Measurements from ENCODE around the gene FRY. TPM values are rescaled to one million over a fixed set of nuclear protein-coding genes. Genes with fewer than 3 reads are reported as not detected.
"Not testable (repeated sequence)": the region's sequence is repeated elsewhere in the genome, so short reads cannot be mapped to it uniquely, and the experiment has no call there.

Gene FRY
- total RNA-seq, 1 donor from 2014 or later: 38.8 TPM

DNA sequence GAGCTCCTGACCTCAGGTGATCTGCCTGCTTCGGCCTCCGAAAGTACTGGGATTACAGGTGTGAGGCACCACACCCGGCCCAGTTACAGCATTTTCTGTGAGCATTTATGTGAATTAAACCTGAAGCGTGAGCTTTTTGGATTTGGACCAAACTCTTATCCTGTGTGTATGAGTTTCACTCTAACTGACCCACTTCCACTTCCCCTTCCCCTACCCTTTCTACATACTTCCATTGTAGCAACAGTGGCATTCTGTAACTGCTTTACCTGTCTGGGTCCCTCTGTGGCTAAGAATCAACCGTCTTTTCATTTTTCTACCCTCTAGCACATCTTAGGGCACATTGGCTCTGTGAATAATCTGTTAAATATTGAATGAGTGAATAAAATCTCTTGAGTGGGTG lies 16.2 kb downstream of the FRY start:
- DNase-seq (ENCODE audit: low spot score): no peak
- peaks cover 9% of the 10 kb centered on the region for H3K36me3 Mint-ChIP-seq (ENCODE audit: low read depth)
- H3K9me3 Mint-ChIP-seq (ENCODE audit: low read depth): no peaks in the 10 kb centered on the region
- H3K4me3 Mint-ChIP-seq (ENCODE audit: unreplicated experiment): no peak overlapping the region
- no peak overlapping the region for H3K27ac Mint-ChIP-seq (ENCODE audit: unreplicated experiment)
- TF ChIP-seq, protein P1, sequence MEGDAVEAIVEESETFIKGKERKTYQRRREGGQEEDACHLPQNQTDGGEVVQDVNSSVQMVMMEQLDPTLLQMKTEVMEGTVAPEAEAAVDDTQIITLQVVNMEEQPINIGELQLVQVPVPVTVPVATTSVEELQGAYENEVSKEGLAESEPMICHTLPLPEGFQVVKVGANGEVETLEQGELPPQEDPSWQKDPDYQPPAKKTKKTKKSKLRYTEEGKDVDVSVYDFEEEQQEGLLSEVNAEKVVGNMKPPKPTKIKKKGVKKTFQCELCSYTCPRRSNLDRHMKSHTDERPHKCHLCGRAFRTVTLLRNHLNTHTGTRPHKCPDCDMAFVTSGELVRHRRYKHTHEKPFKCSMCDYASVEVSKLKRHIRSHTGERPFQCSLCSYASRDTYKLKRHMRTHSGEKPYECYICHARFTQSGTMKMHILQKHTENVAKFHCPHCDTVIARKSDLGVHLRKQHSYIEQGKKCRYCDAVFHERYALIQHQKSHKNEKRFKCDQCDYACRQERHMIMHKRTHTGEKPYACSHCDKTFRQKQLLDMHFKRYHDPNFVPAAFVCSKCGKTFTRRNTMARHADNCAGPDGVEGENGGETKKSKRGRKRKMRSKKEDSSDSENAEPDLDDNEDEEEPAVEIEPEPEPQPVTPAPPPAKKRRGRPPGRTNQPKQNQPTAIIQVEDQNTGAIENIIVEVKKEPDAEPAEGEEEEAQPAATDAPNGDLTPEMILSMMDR (IDR thresholded peaks at IDR 0.05): no peak
- peaks cover 17% of the 10 kb centered on the region for H3K4me1 Mint-ChIP-seq (ENCODE audit: low read depth)
- H3K27me3 Mint-ChIP-seq (ENCODE audit: low read depth): no peaks in the 10 kb centered on the region

DNA sequence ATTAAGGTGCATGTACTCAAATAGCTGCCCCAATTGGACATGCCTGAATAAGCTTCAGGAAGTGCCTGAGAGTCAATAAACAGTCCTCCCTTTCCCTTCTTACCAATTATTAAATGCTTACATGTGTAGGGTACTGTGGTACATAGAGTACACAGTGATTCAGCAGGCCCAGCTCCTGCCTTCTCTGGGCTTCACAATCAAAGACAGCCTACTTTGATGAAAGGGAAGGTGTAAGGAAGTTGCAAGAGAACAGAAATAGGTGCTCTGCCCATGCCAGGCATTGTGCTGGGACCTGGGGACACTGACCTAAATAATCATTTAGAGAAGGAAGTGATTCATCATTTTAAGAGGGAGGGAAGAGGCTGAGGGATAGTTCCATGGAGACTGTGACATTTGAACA lies 17.2 kb downstream of the FRY start:
- no peaks in the 10 kb centered on the region for H3K9me3 Mint-ChIP-seq (ENCODE audit: low read depth)
- no peaks in the 10 kb centered on the region for H3K27me3 Mint-ChIP-seq (ENCODE audit: low read depth)
- no peak for DNase-seq (ENCODE audit: low spot score)
- peak overlapping the region; percentile 60 for H3K27ac Mint-ChIP-seq (ENCODE audit: unreplicated experiment)
- H3K4me3 Mint-ChIP-seq (ENCODE audit: unreplicated experiment): no peak overlapping the region
- H3K36me3 Mint-ChIP-seq (ENCODE audit: low read depth): peaks cover 8% of the 10 kb centered on the region
- TF ChIP-seq, protein P1 (IDR thresholded peaks at IDR 0.05): no peak
- peaks cover 17% of the 10 kb centered on the region for H3K4me1 Mint-ChIP-seq (ENCODE audit: low read depth)

DNA sequence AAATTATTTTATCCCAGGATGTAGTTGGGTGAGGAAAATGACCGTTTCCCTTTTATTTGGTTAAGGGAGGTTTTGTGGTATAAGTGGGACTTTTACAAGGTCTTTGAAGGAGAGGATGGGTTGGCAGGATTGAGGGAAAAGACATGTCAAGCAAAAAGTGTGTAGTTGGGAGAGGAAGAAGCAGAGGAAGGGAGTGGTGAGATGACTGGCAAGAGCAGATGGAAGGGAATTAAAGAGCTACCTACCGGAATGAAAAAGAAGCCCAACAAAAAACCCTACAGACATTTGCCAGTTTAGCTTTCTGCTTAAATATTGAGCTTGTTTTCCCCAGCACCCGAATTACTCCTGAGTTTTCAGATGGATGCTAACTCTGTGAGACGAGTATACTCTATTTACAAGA lies 19.6 kb downstream of the FRY start:
- Mint-ChIP-seq H3K4me1 (ENCODE audit: low read depth) (peaks cover 16% of the 10 kb centered on the region), H3K27ac (ENCODE audit: unreplicated experiment) (no peak overlapping the region)

DNA sequence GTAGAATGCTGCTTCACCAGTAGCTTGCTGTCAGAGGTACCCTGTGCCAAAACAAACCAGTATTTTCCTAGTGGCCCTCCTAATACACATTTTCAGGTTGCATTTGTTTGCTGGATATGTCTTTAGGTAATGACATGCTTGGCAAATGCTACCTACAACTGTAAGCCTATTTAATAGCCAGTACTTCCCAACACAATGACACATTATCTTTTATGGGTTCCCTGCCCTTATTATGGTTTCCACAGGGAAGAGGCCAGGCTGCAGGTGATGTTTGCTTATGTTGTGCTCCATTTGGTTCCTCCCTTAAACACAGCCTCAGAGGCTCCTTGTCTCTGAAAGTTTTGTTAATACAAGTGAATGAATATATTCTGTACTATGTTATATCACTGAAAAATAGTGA lies 24.7 kb downstream of the FRY start:
- H3K36me3 Mint-ChIP-seq (ENCODE audit: low read depth): peaks cover 2% of the 10 kb centered on the region
- TF ChIP-seq, protein P1 (IDR thresholded peaks at IDR 0.05): no peak
- no peak overlapping the region for H3K4me3 Mint-ChIP-seq (ENCODE audit: unreplicated experiment)
- no peak overlapping the region for H3K27ac Mint-ChIP-seq (ENCODE audit: unreplicated experiment)
- no peaks in the 10 kb centered on the region for H3K9me3 Mint-ChIP-seq (ENCODE audit: low read depth)
- DNase-seq (ENCODE audit: low spot score): no peak
- peaks cover 18% of the 10 kb centered on the region for H3K4me1 Mint-ChIP-seq (ENCODE audit: low read depth)
- H3K27me3 Mint-ChIP-seq (ENCODE audit: low read depth): no peaks in the 10 kb centered on the region

More for the DNA sequence above, 19.6 kb downstream of the FRY start:
- H3K4me3 Mint-ChIP-seq (ENCODE audit: unreplicated experiment): no peak overlapping the region
- no peaks in the 10 kb centered on the region for H3K27me3 Mint-ChIP-seq (ENCODE audit: low read depth)
- no peak for DNase-seq (ENCODE audit: low spot score)
- TF ChIP-seq, protein P1 (IDR thresholded peaks at IDR 0.05): no peak
- no peaks in the 10 kb centered on the region for H3K36me3 Mint-ChIP-seq (ENCODE audit: low read depth)
- H3K9me3 Mint-ChIP-seq (ENCODE audit: low read depth): no peaks in the 10 kb centered on the region

DNA sequence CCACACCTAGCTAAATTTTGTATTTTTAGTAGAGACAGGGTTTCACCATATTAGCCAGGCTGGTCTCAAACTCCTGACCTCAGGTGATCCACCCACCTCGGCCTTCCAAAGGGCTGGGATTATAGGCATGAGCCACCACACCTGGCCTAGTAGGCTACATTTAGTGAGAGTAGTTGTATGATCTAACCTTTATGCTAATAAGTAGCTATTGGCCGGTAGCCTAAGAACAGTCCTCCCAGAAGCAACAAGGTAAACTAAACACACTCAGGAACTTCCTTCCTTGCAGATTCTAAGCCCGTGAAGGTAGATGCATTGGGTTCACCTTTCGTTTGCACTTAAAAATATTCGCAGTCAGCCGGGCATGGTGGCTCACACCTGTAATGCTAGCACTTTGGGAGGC lies 25.8 kb downstream of the FRY start:
- not testable (repeated sequence) for H3K27ac Mint-ChIP-seq (ENCODE audit: unreplicated experiment); H3K36me3 Mint-ChIP-seq (ENCODE audit: low read depth); DNase-seq (ENCODE audit: low spot score); H3K27me3 Mint-ChIP-seq (ENCODE audit: low read depth); H3K4me3 Mint-ChIP-seq (ENCODE audit: unreplicated experiment); H3K9me3 Mint-ChIP-seq (ENCODE audit: low read depth)
- H3K4me1 Mint-ChIP-seq (ENCODE audit: low read depth): peaks cover 25% of the 10 kb centered on the region

DNA sequence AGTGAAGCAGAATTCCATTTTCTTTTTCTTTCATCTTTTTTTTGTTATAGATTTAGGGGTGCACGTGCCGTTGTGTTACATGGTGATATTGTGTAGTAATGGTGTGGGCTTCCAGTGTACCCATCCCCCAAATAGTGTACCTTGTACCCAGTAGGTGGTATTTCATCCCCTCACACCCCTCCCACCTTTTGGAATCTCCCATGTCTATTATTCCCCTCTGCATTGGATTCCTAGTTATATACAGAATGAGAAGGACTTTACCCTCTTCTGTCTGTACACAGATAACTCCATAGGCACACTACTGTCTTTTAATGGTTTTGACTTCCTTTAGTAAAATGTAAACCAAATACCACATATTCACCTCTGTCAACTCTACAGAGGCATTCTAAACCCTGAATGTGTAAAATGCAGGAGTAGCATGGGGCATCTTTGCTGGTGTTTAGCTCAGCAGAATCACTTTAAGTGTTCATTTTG lies 28.0 kb downstream of the FRY start:
- H3K4me1 Mint-ChIP-seq (ENCODE audit: low read depth): peaks cover 25% of the 10 kb centered on the region
- DNase-seq (ENCODE audit: low spot score): no peak
- TF ChIP-seq, protein P1 (IDR thresholded peaks at IDR 0.05): no peak
- no peaks in the 10 kb centered on the region for H3K27me3 Mint-ChIP-seq (ENCODE audit: low read depth)
- no peaks in the 10 kb centered on the region for H3K9me3 Mint-ChIP-seq (ENCODE audit: low read depth)
- no peak overlapping the region for H3K27ac Mint-ChIP-seq (ENCODE audit: unreplicated experiment)
- H3K4me3 Mint-ChIP-seq (ENCODE audit: unreplicated experiment): no peak overlapping the region
- peaks cover 2% of the 10 kb centered on the region for H3K36me3 Mint-ChIP-seq (ENCODE audit: low read depth)

Measured in chondrocyte (in vitro differentiated cells).